CD4-positive, CD25-positive, alpha-beta regulatory T cell (primary cell): ENCODE results near the gene DHX16. TPM values are rescaled to one million over a fixed set of nuclear protein-coding genes. Genes with fewer than 3 reads are reported as not detected.

ENCODE experiments used
- polyA plus RNA-seq, 4 donors: library from polyadenylated mRNA; unstranded; fragments of 300-500 nt; fragmentation: Illumina TruSeq; gene quantifications; one replicate each; pipeline ENCODE4 v1.2.3, GENCODE V29; 2021
- total RNA-seq: library from RNA; stranded (reverse); gene quantifications from one replicate; pipeline ENCODE4 v1.2.3, GENCODE V29; 2022

The DHX16 gene
- total and polyA plus RNA-seq, 5 donors from 2014 or later, result 13.2 to 33.8 (median 18.7) TPM

Other genes with a start within 250 kb of the DHX16 start
- gene HLA-E, start 183.5 kb downstream of the DHX16 start, total RNA-seq, result 1,662 TPM
- 1,000 to 10,000 TPM; 2,373 to 2,677 (median 2,539) TPM for gene HLA-E, start 183.5 kb downstream of the DHX16 start, polyA plus RNA-seq
- gene GNL1, start 116.5 kb downstream of the DHX16 start, total RNA-seq, result 189 TPM
- gene GNL1, start 116.5 kb downstream of the DHX16 start, polyA plus RNA-seq, result 10 to 100 TPM; 36.6 to 41.7 (median 37.6) TPM
- 12.0 TPM for gene PRR3, start 115.7 kb downstream of the DHX16 start, total RNA-seq
- 10 to 100 TPM in 1 of 4 donors, 1 to 10 TPM in 3; 4.9 to 10.1 (median 7.7) TPM for gene PRR3, start 115.7 kb downstream of the DHX16 start, polyA plus RNA-seq
- gene ABCF1, start 101.6 kb downstream of the DHX16 start, total RNA-seq, result 113 TPM
- gene ABCF1, start 101.6 kb downstream of the DHX16 start, polyA plus RNA-seq, result 10 to 100 TPM; 14.3 to 25.3 (median 16.4) TPM
- 164 TPM for gene PPP1R10, start 55.8 kb downstream of the DHX16 start, total RNA-seq
- 10 to 100 TPM; 18.0 to 22.9 (median 19.7) TPM for gene PPP1R10, start 55.8 kb downstream of the DHX16 start, polyA plus RNA-seq
- 19.0 TPM for gene MRPS18B, start 55.2 kb downstream of the DHX16 start, total RNA-seq
- 100 to 1,000 TPM; 121 to 165 (median 151) TPM for gene MRPS18B, start 55.2 kb downstream of the DHX16 start, polyA plus RNA-seq
- 7.2 TPM for gene ATAT1, start 46.1 kb downstream of the DHX16 start, total RNA-seq
- gene ATAT1, start 46.1 kb downstream of the DHX16 start, polyA plus RNA-seq, result under 1 TPM; 0.27 to 0.89 (median 0.53) TPM
- gene C6orf136, start 25.9 kb downstream of the DHX16 start, total RNA-seq, result 24.4 TPM
- gene C6orf136, start 25.9 kb downstream of the DHX16 start, polyA plus RNA-seq, result 10 to 100 TPM in 2 of 4 donors, 1 to 10 TPM in 2; 7.5 to 19.7 (median 10.9) TPM
- 164 TPM for gene PPP1R18, start 13.6 kb upstream of the DHX16 start, total RNA-seq
- 100 to 1,000 TPM; 110 to 159 (median 119) TPM for gene PPP1R18, start 13.6 kb upstream of the DHX16 start, polyA plus RNA-seq
- 9.0 TPM for gene NRM, start 18.0 kb upstream of the DHX16 start, total RNA-seq
- 10 to 100 TPM in 1 of 4 donors, 1 to 10 TPM in 3; 7.5 to 17.7 (median 9.2) TPM for gene NRM, start 18.0 kb upstream of the DHX16 start, polyA plus RNA-seq
- 32.7 TPM for gene MDC1, start 44.3 kb upstream of the DHX16 start, total RNA-seq
- gene MDC1, start 44.3 kb upstream of the DHX16 start, polyA plus RNA-seq, result 1 to 10 TPM; 1.2 to 5.0 (median 3.7) TPM
- gene TUBB, start 47.3 kb upstream of the DHX16 start, total RNA-seq, result 119 TPM
- gene TUBB, start 47.3 kb upstream of the DHX16 start, polyA plus RNA-seq, result 100 to 1,000 TPM; 125 to 158 (median 138) TPM
- 25.3 TPM for gene FLOT1, start 69.7 kb upstream of the DHX16 start, total RNA-seq
- 10 to 100 TPM; 30.5 to 63.2 (median 48.1) TPM for gene FLOT1, start 69.7 kb upstream of the DHX16 start, polyA plus RNA-seq
- 5.1 TPM for gene IER3, start 71.5 kb upstream of the DHX16 start, total RNA-seq
- 1 to 10 TPM in 3 of 4 donors, under 1 TPM in 1; 0.38 to 2.2 (median 1.4) TPM for gene IER3, start 71.5 kb upstream of the DHX16 start, polyA plus RNA-seq
- 5.0 TPM for gene DDR1, start 211.5 kb upstream of the DHX16 start, total RNA-seq
- gene DDR1, start 211.5 kb upstream of the DHX16 start, polyA plus RNA-seq, result 1 to 10 TPM; 1.2 to 3.5 (median 1.9) TPM
- gene GTF2H4, start 235.2 kb upstream of the DHX16 start, total RNA-seq, result 15.5 TPM
- 1 to 10 TPM; 6.8 to 7.8 (median 7.0) TPM for gene GTF2H4, start 235.2 kb upstream of the DHX16 start, polyA plus RNA-seq
- gene VARS2, start 241.2 kb upstream of the DHX16 start, total RNA-seq, result 19.8 TPM
- 10 to 100 TPM; 12.9 to 20.7 (median 15.9) TPM for gene VARS2, start 241.2 kb upstream of the DHX16 start, polyA plus RNA-seq